HG03469 (cell line): ENCODE measurements around the gene BEST4.
"Not testable (repeated sequence)": the region's sequence is repeated elsewhere in the genome, so short reads cannot be mapped to it uniquely, and the experiment has no call there.

Source experiments
- ATAC-seq: cut with Tn5 transposase; IDR thresholded peaks from one replicate; pipeline ENCODE4 v1.9.1; 2021; ENCODE audit warnings: mild to moderate bottlenecking, moderate library complexity, moderate number of reproducible peaks; ENCODE audit not compliant: unreplicated experiment

Gene BEST4

DNA sequence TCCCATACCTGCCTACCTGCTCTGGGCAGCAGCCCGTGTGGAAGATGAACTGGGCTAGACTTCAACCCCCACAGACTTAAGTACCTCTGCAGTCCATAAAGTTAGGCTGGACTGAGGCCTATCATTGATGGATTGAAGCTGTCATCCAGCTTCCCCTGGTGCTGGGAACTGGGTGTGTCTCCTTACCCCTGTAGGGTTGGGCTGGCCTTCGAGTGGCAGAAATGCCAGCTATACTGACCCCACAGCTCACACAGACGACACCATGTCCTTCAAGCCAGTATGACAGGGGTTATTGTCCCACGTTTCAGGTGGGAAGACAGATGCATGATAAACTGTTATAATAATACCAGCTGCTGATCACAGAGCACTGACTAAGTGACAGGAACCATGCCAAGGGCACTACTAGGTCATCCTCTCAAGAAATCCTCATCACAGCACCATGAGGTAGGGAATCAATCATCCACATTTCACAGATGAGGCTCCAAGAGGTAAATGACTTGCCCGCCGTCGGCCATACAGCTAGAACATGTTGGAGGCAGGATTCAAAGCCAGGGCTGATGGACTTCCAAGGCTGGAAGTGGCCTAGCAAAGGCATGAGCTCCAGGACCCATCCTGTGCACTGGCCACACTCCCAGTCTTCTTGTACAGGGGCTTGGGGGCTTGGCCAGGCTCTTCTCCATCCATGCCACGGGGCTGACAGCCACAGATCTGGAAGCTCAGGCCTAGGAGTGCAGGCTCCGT lies at the start of gene BEST4:
Gene BEST4 (minus strand): TSS at position 51 of the 741 bp plus-strand sequence. CDS start 465 bp downstream, outside the sequence.
- no peak for ATAC-seq

DNA sequence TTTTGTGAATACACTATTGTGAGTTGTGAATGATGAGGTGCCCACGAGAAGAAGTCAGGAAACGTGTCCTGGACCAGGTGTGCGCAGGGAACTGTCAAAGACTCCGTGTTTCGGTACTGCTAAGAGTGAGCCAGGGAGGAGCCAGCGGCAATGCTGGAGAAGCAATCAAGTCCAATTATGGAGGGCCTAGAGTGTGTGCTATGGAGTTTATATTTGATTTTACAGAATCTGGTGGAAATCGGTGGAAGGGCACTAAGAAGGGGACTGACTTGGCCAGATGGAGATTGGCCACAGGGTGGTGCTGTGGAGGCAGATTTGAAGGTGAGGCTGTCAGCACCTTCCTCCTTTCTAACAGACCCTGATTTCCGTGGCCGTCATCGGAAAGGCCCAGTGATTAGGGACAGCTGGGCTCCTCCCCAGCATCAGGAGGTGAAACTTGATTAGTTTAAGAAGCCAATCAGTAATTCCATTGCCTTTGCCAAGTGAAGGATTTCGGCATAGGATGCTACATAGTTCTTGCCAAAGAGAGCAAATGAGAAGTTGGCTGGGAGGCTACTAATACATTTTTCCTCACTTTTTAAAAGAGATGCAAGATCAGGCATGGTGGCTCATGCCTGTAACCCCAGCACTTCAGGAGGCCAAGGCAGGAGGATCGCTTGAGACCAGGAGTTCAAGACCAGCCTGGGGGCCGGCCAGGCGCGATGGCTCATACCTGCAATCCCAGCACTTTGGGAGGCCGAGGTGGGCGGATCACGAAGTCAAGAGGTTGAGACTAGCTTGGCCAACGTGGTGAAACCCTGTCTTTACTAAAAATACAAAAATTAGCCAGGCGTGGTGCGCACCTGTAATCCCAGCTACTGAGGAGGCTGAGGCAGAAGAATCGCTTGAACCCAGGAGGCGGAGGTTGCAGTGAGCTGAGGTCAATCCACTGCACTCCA lies 48.0 kb upstream of the BEST4 start:
- no peak for ATAC-seq

DNA sequence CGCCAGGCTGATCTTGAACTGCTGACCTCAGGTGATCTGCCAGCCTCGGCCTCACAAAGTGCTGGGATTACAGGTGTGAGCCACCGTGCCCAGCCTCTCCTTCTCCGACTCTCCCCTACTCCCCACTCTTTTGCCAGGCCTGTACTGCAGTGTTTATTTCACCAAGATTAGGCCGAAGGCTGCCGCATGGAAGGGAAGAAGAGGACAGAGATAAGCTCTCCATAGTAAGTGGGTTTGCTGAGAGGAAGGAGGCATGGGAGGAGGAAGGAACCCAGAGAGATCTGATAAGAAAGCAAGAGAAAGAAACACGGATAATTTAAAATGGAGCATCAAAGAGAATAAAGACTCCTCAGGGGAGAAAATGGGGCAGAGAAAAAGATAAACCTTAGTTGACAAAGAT lies 46.4 kb upstream of the BEST4 start:
- ATAC-seq, result no peak

DNA sequence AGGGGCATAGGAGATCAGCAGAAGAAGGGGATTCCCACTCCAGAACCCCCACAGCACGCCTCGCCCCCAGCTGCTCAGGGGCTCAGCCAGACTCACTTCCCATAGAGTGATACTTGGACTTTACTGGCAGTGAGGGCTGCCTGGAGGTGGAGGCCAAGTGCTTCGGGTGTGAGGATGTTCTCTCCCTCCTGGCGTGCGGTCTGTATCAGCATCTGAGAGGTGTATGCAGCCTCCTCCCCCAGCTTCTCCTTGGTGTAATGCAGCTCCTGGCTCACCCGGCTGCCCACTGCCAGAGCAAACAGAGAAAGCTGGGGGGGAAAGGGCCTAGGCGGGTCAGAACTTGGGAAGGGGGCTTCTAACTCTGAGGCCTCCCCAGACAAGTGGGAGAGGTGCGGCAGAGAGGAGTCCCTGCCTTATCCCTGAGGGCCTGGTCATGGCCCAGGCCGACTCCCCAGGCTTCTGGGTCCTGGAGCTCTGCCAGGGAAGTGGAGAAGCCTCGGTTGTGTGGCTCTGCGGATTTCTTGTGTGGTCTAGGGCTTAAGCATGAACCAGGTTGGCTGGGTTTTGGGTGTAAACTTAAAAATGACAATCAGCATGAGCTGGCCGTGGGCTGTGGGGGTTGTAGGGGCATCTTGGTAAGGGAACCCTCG lies 44.2 kb upstream of the BEST4 start:
- no peak for ATAC-seq

DNA sequence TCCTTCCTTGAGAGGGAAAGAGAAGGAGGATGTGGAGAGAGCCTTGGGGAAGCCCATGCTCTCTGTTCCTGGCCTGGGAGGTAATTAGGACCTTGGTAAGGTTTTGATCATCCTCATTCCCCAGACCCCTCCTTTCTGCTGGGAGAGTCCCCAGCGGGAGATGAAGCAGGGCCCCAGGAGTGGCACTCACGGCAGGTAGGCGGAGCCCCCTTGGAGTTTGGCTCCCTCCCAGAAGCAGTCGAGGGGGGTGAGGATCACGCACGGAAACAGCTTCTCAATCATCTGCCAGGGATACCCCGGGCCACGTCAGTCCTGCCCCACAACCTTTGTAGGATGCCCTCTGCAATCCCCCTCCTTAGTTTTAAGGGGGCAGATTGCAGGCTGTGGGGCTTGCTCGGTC lies 43.5 kb upstream of the BEST4 start:
- ATAC-seq, result no peak

DNA sequence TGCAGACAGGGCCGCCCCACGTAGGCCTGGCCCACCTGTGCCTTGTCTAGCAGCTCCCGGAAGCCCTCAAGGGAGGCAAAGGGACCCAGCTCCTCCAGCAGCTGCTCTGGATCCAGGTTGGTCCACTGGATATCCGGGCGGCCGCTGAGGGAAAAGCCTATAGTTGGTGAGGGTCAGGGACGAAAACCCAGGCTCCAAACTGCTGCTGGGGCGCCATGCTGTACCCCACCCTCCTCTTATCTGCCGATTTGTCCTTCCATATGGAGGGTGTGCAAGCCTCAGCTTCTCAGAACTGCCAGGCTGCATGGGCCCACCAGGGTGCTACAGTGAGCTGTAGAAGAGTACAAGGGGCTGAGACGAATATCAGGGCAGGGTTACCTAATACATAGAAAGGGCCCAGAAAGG lies 42.9 kb upstream of the BEST4 start:
- no peak for ATAC-seq

DNA sequence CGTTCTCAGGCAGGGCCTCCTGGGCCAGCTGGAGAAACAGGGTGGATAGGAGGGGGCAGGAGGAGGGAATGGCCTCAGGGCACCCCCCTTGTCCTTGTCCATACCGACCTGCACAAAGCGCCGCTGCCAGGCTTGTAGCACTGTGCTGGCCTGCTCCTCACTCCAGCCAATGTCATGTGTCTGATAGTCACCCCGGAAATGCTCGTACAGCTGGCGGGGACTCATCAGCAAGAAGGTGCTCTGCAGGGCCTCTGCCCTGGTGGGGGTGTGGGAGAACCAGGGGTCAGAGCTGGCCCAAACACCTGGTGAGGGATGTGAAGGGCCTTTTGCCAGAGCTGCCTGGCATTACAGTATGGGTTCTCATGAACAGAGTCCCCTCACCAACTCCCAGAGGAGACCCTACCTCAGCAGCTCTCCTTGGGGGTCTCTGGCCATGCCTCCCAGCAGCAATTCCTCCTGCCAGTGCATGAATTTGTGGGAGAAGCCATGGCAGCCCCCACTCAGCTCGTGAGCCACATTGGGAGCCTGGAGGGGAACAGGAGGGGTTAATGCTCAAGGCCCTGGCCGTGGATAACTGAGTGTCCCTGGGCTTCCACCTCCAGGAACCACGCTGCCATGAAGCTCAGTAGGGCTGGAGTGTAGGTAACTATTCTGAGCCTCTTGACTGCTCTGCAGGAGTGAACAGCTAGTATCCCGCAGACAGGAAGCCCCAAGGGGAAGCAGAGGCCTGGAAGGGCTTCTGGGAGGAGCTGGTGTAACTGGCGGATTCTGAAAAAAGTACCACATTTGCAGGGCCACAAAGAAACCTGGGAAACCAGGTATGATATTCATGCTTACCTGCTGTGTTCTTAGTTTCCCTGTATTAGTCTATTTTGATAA lies 41.8 kb upstream of the BEST4 start:
- ATAC-seq, result no peak

DNA sequence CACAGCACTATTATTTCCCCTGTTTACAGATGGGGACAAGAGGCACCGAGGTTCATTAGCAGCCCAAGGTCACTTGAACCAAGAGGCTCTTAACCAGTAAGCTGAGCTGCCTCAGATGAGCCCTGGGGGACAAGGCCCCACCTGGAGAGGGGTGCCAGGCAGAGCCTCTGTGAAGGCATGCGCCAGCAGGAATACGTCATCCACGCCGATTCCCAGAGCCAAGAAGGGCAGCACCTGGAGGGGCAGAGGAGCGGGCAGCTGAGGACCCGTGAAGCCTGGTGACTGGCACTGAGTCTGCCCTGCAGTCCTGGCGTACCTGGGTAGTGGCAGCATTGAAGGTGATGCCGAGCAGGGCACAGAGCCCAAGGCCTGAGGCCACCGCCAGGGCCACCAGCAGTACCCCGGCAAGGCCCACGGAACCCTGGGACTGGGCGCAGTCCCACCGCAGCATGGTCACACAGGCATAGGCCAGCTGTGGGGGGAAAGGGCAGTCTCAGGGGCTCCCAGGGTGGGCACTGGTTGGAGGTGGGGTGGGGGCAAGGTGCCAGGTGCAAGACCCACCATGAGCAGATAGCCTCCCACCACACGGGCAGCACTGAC lies 41.0 kb upstream of the BEST4 start:
- no peak for ATAC-seq

DNA sequence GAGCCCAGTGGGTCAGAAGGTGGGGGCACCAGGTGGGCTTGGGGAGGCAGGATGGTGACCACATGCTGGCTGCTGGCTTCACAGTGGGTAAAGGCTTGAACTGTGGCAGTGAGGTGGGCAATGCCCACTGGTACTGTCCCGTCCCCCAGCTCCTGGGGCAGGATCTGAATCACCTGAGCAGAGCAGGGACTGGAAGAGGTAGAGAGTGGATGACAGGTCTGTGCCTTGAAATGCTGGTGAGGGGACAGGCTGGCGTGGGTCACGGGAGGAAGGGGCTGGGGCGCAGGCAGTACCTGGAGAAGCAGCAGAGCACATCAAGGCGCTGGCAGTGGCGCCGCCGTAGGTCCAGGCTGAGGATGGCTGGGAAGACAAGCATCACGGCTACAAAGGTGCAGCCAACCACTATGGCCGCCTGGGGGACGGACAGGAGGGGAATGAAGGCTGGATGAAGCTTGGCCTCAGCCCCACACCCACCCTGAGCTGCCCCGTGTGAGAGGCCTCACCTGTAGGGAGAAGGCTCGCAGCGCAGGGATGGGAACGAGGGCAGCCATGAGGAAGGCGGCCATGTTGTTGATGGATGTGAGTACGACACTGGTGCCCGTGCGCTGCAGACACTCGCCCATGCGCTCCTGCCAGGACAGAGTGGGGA lies 40.2 kb upstream of the BEST4 start:
- ATAC-seq, result no peak

DNA sequence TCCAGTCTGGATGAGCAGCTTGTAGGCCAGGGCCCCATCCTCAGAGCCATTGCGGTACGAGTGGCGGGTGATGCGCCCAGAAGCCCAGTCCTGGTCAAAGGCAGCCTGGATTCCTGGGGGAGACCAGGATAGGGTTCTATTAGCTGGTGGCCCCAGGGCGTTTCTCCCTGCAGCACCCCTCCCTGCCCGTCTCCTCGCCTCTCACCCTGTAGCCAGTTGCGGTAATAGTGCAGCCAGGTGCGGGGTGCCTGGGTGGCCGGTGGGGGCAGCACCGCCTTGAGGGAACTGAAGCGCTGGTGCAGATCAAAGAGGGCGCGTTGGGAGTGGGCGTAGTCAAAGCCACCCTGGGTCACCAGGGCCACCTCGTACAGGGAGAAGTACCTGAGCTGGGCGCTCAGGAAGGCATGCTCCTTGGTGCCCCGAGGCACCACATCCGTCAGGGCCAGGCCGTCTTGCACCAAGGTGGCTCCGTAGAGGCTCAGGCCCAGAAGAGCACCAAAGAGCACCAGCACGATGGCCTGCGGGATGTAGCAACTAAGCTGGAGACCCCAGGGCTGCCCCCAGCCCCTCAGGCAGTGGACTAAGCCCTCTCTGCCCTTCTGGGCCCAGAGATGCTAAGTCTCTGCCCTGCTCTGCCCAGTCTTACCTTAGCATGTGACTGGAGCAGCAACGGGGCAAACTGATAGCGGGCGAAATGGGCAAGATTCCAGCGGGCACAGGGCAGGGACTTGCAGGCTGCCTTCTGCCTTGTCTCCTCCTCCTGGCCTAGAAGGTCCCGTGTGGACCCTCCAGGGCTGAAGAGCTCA lies 39.4 kb upstream of the BEST4 start:
- ATAC-seq, result no peak

DNA sequence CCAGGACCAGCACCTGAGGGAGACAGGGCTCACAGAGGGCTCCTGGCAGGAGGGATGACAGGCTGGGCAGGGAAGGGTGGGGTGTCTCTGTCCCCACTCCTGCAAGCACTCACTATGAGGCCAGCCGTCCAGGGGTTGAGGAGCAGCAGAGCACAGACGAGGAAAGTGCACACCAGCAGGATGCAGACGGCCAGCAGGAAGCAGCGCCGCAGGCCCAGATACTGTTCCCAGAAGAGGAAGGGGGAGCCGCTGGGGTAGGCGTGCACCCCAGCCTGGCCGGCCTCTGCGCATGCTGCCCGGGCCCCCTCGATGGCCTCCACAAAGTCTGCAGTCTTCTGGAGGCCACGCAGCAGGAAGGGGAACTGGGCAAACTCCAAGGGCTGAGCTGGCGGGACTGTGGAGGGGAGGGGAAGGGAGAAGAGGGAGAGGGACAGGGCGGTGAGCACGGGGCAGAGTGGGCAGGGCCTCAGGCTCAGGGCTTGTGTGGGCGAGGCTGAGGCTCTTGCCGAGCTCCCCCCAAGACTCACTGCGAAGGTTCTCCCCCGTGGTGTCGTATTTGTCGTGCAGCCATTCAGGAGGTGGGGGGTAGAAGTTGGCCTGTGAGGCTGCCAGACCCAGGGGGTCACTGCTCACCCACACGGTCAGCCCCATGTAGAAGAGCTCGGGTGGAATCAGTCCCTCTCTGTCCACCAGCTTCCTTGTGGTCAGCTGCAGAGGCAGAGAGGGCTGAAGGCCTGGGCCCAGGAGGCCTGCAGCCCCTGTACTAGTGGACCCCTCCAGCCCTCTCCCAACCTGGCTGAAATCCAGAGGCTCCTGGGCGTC lies 38.6 kb upstream of the BEST4 start:
- no peak for ATAC-seq

DNA sequence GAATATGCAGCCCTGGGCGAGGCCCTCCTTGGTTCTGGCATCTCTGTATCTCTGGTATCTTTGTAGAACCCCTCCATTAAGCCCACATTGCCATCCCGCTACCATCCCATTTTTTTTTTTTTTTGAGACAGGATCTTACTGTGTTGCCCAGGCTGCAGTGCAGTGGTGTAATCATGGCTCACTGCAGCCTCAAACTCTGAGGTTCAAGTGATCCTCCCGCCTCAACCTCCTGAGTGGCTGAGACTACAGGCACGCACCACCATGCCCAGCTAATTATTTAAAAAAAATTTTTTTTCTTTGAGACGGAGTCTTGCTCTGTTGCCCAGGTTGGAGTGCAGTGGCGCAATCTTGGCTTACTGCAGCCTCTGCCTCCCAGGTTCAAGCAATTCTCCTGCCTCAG lies 36.4 kb upstream of the BEST4 start:
- ATAC-seq, result not testable (repeated sequence)

DNA sequence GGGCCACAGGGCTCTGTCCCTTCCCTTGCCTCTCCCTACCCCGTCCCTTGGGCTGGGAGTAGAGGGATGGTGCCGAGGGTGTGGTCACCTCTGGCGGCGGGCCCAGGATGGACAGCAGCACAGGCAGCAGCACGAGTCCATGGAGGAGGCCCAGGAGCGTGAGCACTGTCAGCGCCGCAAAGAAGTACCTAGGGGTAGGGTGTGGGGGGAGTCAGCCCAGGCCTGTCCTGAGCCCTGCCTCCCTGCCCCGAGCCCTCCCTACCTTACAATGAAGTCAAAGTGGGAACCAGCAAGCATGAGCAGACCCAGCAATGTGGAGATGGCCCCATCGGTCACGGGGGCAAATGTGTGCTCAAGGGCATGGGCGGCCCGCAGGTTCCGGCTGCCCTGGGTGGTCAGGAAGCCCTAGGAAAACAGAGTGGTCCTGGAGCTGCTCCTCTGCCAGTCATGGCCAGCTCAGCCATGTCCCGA lies 35.0 kb upstream of the BEST4 start:
- no peak for ATAC-seq

DNA sequence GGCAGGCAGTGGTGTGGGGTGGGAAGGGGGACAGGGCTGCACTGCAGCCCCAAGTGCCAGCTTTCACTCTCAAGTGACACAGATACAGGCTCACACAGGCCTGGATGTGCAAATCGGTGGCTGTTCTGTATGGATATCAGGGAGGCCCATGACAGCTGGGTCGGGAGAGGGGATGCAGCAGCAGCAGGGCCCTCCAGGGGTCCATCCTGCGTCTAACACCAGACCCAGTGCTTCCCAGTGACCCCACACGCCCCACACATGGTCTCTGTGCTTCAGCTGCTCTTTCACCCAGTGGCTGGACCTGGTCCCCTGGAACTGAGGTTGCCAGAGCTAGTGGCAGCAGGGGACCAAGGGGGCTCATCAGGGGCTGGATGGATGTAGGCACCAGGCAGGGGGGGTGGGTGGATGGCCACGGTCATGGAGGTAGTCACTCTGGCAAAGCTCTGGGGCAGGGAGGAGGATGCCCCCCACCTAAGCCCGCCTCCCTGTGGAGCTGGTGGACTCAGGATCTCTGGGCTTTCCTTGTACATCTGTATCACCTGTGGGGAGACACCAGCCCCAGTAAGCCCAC lies 34.2 kb upstream of the BEST4 start:
- ATAC-seq, result no peak

DNA sequence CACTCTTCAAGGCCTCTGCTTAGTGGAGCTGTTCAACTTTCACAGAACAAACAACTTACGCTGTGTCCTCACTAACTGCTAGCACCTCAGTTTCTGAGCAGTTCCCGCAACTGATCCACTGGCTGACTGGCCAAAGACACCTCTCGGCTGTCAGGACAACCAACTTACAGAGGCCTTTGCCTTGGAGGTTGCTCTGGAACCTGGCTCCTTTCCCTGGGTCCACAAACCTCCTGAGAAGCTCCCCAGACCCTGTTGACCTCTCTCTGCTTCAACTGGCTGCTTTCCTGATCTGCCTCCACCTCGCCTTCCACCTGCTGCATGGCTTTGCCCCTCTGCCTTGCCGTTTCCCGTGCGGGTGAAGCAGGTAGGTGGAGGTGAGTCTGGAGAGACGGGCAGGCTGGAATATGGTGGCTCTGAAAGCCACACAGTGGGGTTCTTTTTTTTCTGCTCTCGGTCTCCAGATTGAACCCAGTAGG lies 33.3 kb upstream of the BEST4 start:
- ATAC-seq, result no peak

DNA sequence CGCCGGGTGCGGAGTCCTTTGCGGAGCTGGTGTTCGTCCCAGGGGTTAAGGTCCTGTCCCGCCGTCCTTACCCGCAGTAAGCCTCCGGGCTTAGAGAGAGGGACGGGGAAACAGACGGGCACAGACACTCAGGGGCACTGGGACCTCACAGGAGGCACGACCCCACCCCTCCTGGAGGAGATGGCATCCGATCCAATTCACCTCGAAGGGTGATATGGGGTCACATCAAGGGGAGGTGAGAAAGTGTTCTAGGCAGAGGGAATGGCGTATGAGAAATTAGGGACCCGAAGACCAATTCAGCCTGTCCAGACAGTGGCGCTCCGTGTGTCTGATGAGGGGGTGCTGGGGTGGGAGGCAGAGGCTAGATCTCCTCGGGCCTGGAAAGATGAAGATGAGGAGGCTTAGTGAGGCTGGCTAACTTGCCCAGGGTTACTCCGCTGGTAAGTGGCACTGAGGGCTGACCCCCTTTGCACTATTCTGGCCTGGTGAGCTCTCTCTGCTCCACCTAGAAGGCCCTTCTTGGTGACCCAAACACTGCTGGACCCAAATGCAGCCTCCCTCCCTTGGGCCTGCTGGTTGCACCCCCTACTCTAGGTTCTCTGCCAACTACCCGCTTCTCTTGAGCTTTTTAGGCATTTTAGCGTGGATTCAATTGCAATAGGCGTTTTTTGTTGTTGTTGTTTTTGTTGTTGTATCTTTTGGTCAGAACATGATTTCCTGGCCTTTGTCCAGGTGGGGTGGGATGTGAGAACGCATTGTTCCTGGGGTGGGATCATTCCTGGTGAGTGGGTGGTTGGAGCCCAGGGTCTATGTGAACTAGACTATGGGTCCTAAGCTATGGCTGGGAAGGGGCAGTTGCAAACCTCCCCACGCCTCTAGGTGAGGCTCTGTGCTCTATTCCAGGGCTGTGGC lies 32.6 kb upstream of the BEST4 start:
- no peak for ATAC-seq
